Measurements from ENCODE around the gene LRRC1.

DNA sequence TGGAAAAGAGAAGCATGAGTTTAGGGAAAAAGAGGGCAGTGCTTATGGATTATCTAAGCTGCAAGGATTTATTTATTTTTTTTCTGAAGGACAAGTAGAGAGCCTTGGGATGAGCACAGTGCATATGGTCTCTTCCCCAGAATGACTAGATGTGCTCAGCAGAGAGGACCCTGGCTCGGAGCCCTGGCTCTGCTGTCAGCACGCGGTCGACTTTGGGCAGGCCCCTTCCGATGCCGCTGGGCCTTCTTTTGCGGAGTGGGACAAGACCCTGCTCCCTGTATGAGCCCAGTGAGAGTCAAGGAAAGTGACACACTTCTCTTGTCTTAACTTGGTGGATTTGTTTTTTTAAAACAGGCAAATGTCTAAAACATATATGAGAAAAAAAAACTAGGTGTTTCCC, 51.4 kb downstream of the LRRC1 start:
- no peak for TF ChIP-seq POLR2AphosphoS5 (IDR thresholded peaks at IDR 0.05; ENCODE audit: borderline replicate concordance, low read depth, low read length)
- no peak for TF ChIP-seq EZH2 (IDR thresholded peaks at IDR 0.05)
- TF ChIP-seq FOXP2 (optimal IDR thresholded peaks at IDR 0.05; ENCODE audit: control extremely low read depth, extremely low read length, insufficient read depth), result no peak

Measured in SK-N-MC (cell line).